Stimulated activated effector memory CD8-positive, alpha-beta T cell treated with anti-CD3 and anti-CD28 coated beads, Interleukin-12 subunit alpha, Interleukin-12 subunit beta, amount 100 ng/mL, for 72 hours (primary cell): ENCODE results near the gene ZBTB5.
A peak's percentile ranks its signal among the peaks of the same experiment; 100 is the strongest.
"Not testable (repeated sequence)": the region's sequence is repeated elsewhere in the genome, so short reads cannot be mapped to it uniquely, and the experiment has no call there.

ENCODE experiments used
- ATAC-seq: fragments of 150-1000 bp; cut with Tn5 transposase; 2 replicates; pipeline ENCODE4 v1.10.0; 2021
- DNase-seq, 2 donors: peaks; one replicate each; pipeline ENCODE4 v3.0.0; 2021 to 2022; ENCODE audit warnings: low spot score in 2 of 2
- H3K27ac Mint-ChIP-seq: one replicate; pipeline ENCODE4 v1.8.0; 2022; ENCODE audit warnings: mild to moderate bottlenecking, mixed read lengths
- H3K36me3 Mint-ChIP-seq: one replicate; pipeline ENCODE4 v1.8.0; 2022; ENCODE audit warnings: mild to moderate bottlenecking, mixed read lengths
- H3K4me1 Mint-ChIP-seq: one replicate; pipeline ENCODE4 v1.8.0; 2022; ENCODE audit warnings: mixed read lengths
- H3K4me3 Mint-ChIP-seq: one replicate; pipeline ENCODE4 v1.8.0; 2022; ENCODE audit warnings: mild to moderate bottlenecking, mixed read lengths
- H3K9me3 Mint-ChIP-seq: one replicate; pipeline ENCODE4 v1.8.0; 2022; ENCODE audit warnings: mixed read lengths

Gene ZBTB5, protein sequence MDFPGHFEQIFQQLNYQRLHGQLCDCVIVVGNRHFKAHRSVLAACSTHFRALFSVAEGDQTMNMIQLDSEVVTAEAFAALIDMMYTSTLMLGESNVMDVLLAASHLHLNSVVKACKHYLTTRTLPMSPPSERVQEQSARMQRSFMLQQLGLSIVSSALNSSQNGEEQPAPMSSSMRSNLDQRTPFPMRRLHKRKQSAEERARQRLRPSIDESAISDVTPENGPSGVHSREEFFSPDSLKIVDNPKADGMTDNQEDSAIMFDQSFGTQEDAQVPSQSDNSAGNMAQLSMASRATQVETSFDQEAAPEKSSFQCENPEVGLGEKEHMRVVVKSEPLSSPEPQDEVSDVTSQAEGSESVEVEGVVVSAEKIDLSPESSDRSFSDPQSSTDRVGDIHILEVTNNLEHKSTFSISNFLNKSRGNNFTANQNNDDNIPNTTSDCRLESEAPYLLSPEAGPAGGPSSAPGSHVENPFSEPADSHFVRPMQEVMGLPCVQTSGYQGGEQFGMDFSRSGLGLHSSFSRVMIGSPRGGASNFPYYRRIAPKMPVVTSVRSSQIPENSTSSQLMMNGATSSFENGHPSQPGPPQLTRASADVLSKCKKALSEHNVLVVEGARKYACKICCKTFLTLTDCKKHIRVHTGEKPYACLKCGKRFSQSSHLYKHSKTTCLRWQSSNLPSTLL

DNA sequence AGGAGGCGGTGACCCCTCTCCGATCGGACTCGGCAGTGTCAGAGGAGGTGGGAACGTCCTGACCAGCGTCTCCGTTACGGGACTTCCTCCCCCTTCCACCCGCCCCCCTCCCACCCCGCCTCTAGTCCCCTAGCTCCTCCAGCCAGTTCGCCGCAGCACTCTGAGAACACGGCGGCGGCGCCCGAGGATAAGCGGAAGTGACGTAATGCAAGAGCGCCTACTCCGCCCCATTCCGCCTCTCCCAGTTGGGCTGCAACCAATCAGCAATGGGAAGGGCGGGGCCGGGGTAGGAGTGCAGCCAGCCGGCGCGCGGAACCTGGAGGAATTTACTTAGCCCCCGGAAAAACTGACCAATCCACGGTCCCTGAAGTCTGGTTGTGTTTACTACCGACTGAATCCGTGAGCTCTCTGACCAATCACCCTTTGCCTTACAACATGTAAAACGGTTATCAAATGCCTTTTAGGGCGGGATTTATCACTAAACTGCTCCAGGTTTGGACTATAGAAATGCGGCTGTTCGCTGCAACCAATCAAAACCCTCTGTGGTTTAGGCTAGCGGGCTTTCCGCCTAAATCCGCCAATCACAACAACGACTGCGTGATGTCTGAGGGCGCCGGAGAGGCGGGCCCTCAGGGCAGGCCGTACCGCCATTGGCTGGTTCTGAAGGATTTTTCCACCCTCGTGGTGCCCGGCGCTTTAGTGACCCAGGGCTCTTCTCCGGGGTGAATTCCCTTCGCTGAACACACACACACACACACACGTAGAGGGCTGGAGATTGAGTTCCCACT, at the start of gene ZBTB5:
Gene ZBTB5, minus strand, starts transcription at position 202 of the 788 bp plus-strand sequence. CDS start 22,899 bp downstream, outside the sequence.
- Mint-ChIP-seq H3K4me1 (peaks cover 27% of the 10 kb centered on the region), H3K4me3 (peak within 1 kb of the TSS; percentile 94), H3K9me3 (no peaks in the 10 kb centered on the region), H3K36me3 (peaks cover 48% of the 10 kb centered on the region), H3K27ac (peak within 1 kb of the TSS; percentile 97)
- ATAC-seq (peak; percentile 88), DNase-seq (peak; percentile 88 to 97)

- H3K36me3 Mint-ChIP-seq = peaks cover 14% of the 10 kb centered on the region
- H3K27ac Mint-ChIP-seq = peak overlapping the region; percentile 36
- DNase-seq (no peak), ATAC-seq (peak; percentile 8)
- no peak overlapping the region for H3K4me3 Mint-ChIP-seq
- H3K9me3 Mint-ChIP-seq = no peaks in the 10 kb centered on the region
- peaks cover 30% of the 10 kb centered on the region for H3K4me1 Mint-ChIP-seq
These were observed 49.7 kb upstream of the ZBTB5 start for GRCh38 chr9:37514999-37515398.

DNA sequence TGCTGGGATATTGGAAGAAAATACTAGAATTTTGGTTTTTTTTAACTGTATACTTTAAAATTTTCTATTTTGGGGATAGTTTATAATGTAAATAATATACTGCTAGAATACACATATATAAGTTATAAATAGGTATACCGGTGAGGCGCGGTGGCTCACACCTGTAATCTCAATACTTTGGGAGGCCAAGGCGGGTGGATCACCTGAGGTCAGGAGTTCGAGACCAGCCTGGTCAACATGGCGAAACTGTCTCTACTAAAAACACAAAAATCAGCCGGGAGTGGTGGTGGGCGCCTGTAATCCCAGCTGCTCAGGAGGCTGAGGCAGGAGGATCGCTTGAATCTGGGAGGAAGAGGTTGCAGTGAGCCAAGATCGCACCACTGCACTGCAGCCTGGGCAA, 49.2 kb upstream of the ZBTB5 start:
- H3K4me3 Mint-ChIP-seq, DNase-seq, ATAC-seq, H3K9me3 Mint-ChIP-seq: not testable (repeated sequence)
- Mint-ChIP-seq H3K4me1 (peaks cover 30% of the 10 kb centered on the region), H3K27ac (peak overlapping the region; percentile 36), H3K36me3 (peaks cover 14% of the 10 kb centered on the region)

DNA sequence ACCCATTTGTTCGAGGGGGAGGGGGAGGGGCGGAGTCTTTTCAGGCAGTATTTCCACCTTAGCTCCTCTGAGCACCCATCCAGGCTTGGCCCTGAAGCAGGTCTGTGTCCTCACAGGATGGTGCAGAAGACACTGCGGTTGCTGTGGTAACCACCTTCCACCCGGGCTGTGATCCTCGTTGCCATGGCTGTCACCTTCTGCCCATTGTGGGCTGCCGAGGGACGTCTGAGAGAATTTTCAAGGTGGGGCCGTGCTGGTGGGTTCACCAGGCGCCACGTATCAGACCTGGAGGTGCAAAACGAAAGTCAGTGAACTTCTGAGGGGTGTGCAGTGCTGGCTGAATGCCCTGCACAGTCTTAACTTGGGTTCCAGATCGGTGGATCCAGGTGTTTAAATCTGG, 47.2 kb upstream of the ZBTB5 start:
- ATAC-seq = peak; percentile 83
- Mint-ChIP-seq H3K9me3 (no peaks in the 10 kb centered on the region), H3K4me1 (peaks cover 49% of the 10 kb centered on the region), H3K36me3 (peaks cover 20% of the 10 kb centered on the region), H3K27ac (peak overlapping the region; percentile 74), H3K4me3 (peak overlapping the region; percentile 18)
- no peak for DNase-seq

- Mint-ChIP-seq H3K27ac (peak overlapping the region; percentile 74), H3K9me3 (no peaks in the 10 kb centered on the region), H3K4me1 (peaks cover 59% of the 10 kb centered on the region), H3K4me3 (no peak overlapping the region), H3K36me3 (peaks cover 27% of the 10 kb centered on the region)
- DNase-seq = no peak
- no peak for ATAC-seq
These were observed 46.1 kb upstream of the ZBTB5 start for GRCh38 chr9:37511016-37512010.

GRCh38 chr9:37510053-37510452, 44.8 kb upstream of the ZBTB5 start:
- not testable (repeated sequence) for H3K4me3 Mint-ChIP-seq, H3K9me3 Mint-ChIP-seq, H3K27ac Mint-ChIP-seq, DNase-seq, ATAC-seq
- H3K4me1 Mint-ChIP-seq = peaks cover 67% of the 10 kb centered on the region
- peaks cover 38% of the 10 kb centered on the region for H3K36me3 Mint-ChIP-seq

GRCh38 chr9:37509536-37509935, 44.3 kb upstream of the ZBTB5 start:
- peaks cover 43% of the 10 kb centered on the region for H3K36me3 Mint-ChIP-seq
- ATAC-seq (no peak), DNase-seq (no peak)
- H3K4me1 Mint-ChIP-seq = peaks cover 68% of the 10 kb centered on the region
- no peaks in the 10 kb centered on the region for H3K9me3 Mint-ChIP-seq
- H3K4me3 Mint-ChIP-seq = no peak overlapping the region
- H3K27ac Mint-ChIP-seq = peak overlapping the region; percentile 36

GRCh38 chr9:37508834-37509206, 43.6 kb upstream of the ZBTB5 start:
- peak overlapping the region; percentile 36 for H3K27ac Mint-ChIP-seq
- ATAC-seq (no peak), DNase-seq (no peak)
- H3K4me1 Mint-ChIP-seq = peaks cover 75% of the 10 kb centered on the region
- H3K36me3 Mint-ChIP-seq = peaks cover 50% of the 10 kb centered on the region
- H3K4me3 Mint-ChIP-seq = no peak overlapping the region
- H3K9me3 Mint-ChIP-seq = no peaks in the 10 kb centered on the region

DNA sequence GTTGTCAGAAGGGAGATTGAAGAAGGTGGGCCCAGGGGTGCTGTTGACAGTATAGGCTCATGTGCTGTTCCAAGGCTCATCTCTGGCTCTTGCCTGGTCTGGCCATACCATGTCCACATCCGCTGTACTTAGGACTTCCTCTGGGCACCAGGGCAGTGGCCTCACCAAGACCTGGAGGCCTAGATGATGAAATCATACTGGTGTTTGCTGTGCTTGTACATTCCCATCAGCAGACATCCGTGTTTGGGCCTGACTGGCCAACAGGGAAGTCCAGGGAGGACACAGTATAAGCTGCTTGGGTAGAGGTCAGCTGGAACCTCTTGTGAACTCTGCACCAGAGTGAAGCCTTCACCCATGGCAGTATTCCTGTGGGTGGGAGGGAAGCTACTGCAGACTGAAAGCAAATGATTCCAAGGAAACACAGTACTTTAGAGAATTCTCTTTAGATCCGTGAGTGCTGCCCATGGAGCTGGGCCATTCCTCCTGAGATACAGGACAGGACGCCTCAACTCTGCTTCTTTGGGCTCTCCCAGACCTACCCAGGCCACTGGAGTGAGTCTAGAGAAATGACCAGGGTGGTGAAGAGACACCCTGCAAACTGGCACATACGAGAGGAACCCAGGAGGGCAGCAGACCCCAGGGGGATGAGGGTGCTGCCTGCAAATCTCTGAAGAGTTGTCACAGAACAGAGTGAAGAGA, 43.0 kb upstream of the ZBTB5 start:
- Mint-ChIP-seq H3K9me3 (no peaks in the 10 kb centered on the region), H3K4me3 (no peak overlapping the region), H3K27ac (peak overlapping the region; percentile 36), H3K36me3 (peaks cover 56% of the 10 kb centered on the region), H3K4me1 (peaks cover 80% of the 10 kb centered on the region)
- no peak for DNase-seq
- ATAC-seq = no peak

DNA sequence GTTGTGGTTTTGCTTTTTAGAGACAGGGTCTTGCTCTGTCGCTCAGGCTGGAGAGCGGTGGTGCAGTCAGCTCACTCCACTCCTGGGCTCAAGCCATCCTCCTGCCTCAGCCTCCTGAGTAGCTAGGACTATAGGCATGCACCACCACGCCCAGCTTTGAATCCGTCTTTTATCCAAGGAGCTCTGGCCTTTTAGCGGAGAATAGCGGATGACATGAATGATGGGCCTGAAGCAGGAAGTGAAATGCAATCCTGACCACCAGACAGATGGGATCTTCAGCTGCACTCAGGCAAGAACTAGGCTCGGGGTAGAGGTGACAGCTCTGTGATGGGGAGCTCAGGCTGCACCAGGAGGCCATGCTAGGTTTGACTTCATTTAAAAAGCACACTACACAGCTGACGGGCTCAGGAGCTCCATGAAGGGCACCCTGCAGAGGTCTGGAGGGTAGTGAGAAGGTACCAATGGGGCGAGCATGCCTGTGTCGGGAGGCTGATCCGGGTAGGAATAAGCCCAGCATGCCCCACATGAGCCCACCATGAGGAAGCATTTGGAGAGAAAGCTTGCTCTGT, 42.4 kb upstream of the ZBTB5 start:
- no peaks in the 10 kb centered on the region for H3K9me3 Mint-ChIP-seq
- peak overlapping the region; percentile 36 for H3K27ac Mint-ChIP-seq
- H3K4me1 Mint-ChIP-seq = peaks cover 82% of the 10 kb centered on the region
- DNase-seq = no peak
- H3K4me3 Mint-ChIP-seq = peak overlapping the region; percentile 63
- no peak for ATAC-seq
- H3K36me3 Mint-ChIP-seq = peaks cover 62% of the 10 kb centered on the region

DNA sequence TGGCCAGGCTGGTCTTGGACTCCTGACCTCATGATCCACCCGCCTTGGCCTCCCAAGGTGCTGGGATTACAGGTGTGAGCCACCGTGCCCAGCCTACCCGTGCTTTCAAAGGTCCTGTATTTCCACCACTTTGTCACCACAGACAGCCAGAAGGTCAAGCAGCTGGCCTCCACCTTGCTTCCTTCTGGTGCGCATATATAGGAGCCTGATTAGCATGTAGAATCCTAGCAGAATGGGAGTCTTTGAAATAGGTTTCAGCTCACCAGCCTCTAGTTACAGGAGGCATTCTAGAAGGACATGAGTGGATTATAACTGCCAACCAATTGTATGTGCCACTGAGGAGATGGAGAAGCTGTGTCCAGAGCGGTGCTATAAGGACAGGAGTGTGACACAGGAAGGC, 39.4 kb upstream of the ZBTB5 start:
- ATAC-seq (no peak), DNase-seq (no peak)
- Mint-ChIP-seq H3K9me3 (no peaks in the 10 kb centered on the region), H3K4me1 (peaks cover 74% of the 10 kb centered on the region), H3K4me3 (peak overlapping the region; percentile 63), H3K27ac (peak overlapping the region; percentile 93), H3K36me3 (peaks cover 87% of the 10 kb centered on the region)

DNA sequence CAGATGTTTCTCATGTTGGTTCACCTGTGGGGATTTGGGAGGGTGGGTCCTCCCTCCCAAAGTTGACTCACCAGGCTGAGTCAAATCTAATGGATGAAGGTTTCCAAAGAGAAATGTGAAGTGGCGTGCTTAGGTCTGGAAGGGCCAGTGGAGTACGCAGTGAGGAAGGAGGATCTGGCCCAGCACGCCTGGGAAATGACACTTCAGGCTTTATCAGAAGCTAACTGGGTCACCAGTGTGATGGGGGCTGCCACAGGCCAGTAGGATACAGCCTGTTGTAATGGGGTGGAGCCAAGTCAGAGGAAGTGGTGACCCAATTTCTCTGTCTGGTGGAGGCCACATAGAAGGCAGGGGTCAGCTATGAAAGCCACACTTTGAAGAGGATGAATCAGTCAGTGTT, 38.5 kb upstream of the ZBTB5 start:
- peak; percentile 98 for ATAC-seq
- peaks cover 66% of the 10 kb centered on the region for H3K4me1 Mint-ChIP-seq
- H3K4me3 Mint-ChIP-seq = peak overlapping the region; percentile 63
- H3K27ac Mint-ChIP-seq = peak overlapping the region; percentile 93
- H3K9me3 Mint-ChIP-seq = no peaks in the 10 kb centered on the region
- H3K36me3 Mint-ChIP-seq = peaks cover 94% of the 10 kb centered on the region
- DNase-seq = peak in 1 of 2 donors; percentile 63

- Mint-ChIP-seq H3K27ac (peak overlapping the region; percentile 93), H3K4me3 (no peak overlapping the region), H3K4me1 (peaks cover 50% of the 10 kb centered on the region), H3K36me3 (peaks cover 97% of the 10 kb centered on the region), H3K9me3 (no peaks in the 10 kb centered on the region)
- no peak for DNase-seq
- no peak for ATAC-seq
These were observed 36.8 kb upstream of the ZBTB5 start for GRCh38 chr9:37501957-37502596.
